Measurements from ENCODE around the gene MAMSTR. TPM values are rescaled to one million over a fixed set of nuclear protein-coding genes. Genes with fewer than 3 reads are reported as not detected.

The MAMSTR gene
- total RNA-seq, 2 experiments from 2014 or later, result 1.0 to 1.1 TPM

DNA sequence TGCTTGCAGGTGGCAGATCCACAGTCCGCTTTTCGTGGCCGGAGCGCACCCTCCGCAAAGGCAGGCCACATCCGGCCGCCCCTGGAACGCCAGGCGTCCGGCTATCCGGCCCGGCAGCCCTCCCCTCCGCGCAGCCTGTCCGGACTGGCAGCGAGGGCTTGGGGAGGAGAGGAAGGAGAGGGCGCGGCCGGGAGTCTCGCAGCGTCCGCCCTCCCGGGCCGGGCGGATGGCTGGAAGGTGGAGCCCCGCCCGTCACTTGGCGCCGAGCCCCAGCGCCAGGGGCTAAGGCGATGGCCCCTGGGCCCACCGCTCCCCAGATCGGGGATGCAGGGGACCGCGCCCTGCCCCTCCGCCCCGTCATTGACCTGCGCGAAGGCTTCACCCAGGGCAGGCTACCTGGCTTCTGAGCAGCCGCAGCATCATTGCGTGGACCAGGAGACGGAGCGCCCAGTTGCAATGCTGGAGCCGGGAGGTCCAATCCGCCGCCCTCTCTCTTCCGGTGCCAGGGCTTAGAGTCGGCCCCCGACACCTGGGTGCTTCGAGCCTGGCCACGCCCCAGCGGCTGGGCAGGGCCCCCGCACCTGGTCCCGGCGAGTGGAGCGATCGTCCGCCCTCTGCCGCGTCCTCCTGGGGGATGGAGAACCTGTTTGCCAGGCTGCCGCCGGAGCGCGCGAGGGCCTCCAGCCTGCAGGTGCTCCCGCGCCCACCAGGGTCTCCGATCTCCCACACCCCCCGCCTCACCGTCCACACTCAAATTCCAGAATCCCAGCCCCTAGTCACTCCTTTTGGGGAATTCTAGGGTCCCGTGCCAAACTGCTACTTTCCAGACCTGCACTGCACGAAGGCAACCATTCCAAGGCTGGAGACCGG is 33.2 kb upstream of the MAMSTR start, which contains the start of gene FUT1:
TSS of gene FUT1 (minus strand) at position 146 of the 870 bp plus-strand sequence. CDS start 1,360 bp downstream, outside the sequence.
- no peaks in the 10 kb centered on the region for H3K9me3 Mint-ChIP-seq (ENCODE audit: low read depth)
- H3K4me1 Mint-ChIP-seq, result peaks cover 14% of the 10 kb centered on the region
- H3K27me3 Mint-ChIP-seq, result peaks cover 36% of the 10 kb centered on the region
- ATAC-seq (peak; percentile 82), DNase-seq (peak; percentile 52)
- H3K36me3 Mint-ChIP-seq, result no peaks in the 10 kb centered on the region
- peak within 1 kb of the TSS; percentile 45 for H3K4me3 Mint-ChIP-seq
- CTCF ChIA-PET, result interaction anchor here (0.6 to 1.2 kb wide), 2 partner anchors 10 to 35 kb away, joined by 4 to 6 read pairs; no protein-coding TSS in a partner anchor
- H3K27ac Mint-ChIP-seq, result no peak within 1 kb of the TSS

DNA sequence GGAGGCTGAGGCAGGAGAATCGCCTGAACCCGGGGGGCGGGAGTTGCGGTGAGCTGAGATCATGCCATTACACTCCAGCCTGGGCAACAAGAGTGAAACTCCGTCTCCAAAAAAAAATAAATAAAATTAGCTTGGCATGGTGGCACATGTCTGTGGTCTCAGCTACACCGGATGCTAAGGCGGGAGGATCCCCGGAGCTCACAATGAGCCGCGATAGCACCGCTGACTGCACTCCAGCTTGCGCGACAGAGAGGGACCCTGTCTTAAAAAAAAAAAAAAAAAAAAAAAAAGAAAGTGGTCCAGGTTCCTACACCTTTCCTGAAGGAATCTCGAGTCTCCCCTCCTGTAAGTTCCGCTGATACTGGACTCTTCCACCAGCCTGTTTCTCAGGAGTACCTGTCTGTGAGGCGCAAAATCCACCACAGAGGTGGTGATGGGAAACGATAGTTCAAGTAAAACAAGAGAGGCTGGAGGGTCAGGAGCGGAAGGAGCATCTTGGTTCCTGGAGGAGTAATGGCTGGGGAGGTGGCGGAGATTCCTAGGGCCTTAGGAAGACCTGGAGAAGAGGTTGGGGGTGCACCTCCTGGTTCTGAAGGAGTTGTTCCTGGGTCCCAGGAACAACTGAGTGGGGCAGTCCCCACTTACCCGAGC is 32.4 kb upstream of the MAMSTR start:
- Mint-ChIP-seq H3K4me3 (peak overlapping the region; percentile 45), H3K27me3 (peaks cover 36% of the 10 kb centered on the region), H3K9me3 (ENCODE audit: low read depth) (no peaks in the 10 kb centered on the region), H3K36me3 (no peaks in the 10 kb centered on the region), H3K27ac (no peak overlapping the region), H3K4me1 (peaks cover 15% of the 10 kb centered on the region)
- peak; percentile 13 for ATAC-seq
- DNase-seq, result no peak
- CTCF ChIA-PET, result interaction anchor here (0.6 to 1.2 kb wide), 2 partner anchors 9 to 36 kb away, joined by 4 to 6 read pairs; no protein-coding TSS in a partner anchor

DNA sequence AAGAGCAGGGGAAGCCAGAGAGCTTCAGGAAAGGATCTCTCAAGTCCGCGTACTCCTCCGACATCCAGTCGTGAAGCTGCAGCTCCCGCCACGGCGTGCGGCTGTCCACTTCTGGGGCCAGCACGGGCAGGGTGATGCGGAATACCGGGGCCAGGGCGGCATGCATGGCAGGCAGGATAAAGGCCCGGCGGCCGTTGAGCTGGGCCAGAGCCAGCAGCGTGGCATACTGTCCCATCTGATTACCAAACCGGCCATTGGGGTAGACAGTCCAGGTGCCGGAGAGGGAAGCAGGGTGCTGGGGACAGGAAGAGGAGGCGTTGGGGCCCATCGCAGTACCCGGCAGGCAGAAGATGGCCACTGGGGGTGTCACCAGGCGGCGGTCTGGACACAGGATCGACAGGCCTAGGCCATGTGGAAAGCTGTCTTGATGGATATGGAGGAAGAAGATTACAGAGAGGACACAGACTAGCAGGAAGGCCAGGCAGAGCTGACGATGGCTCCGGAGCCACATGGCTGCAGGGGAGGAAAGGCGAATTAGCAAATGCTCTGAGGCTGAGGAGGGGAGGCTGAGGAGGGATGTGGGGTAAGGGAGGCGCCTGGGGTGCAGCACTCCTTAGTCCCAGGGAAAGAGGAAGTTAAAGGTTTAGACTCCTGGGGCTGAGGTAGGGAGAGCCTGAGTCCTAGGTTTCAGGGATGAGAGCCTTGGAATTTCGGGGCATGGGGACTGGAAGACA is 31.4 kb upstream of the MAMSTR start:
- H3K27me3 Mint-ChIP-seq, result peaks cover 40% of the 10 kb centered on the region
- H3K27ac Mint-ChIP-seq, result no peak overlapping the region
- no peak overlapping the region for H3K4me3 Mint-ChIP-seq
- no peaks in the 10 kb centered on the region for H3K9me3 Mint-ChIP-seq (ENCODE audit: low read depth)
- no peak for ATAC-seq
- H3K36me3 Mint-ChIP-seq, result no peaks in the 10 kb centered on the region
- peaks cover 18% of the 10 kb centered on the region for H3K4me1 Mint-ChIP-seq
- no peak for DNase-seq
- CTCF ChIA-PET, result interaction anchor here (1.2 kb wide), 1 partner anchor 37 kb away, joined by 4 read pairs; no protein-coding TSS in a partner anchor

DNA sequence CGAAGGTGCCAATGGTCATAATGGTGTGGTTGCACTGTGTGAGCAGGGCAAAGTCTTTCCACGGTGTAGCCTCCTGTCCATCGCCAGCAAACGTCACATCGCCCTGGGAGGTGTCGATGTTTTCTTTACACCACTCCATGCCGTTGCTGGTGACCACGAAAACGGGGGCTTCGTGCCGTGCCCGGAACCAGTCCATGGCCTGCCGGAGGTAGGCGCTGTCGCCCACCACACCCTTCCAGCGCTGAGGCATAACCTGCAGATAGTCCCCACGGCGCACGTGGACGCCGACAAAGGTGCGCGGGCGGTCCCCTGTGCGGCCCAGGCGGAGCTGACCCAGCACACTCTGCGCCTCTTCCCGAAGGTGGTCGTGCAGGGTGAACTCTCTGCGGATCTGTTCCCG is 30.8 kb upstream of the MAMSTR start:
- CTCF ChIA-PET, result no interaction called here
- peaks cover 18% of the 10 kb centered on the region for H3K4me1 Mint-ChIP-seq
- DNase-seq, result no peak
- no peaks in the 10 kb centered on the region for H3K36me3 Mint-ChIP-seq
- peaks cover 41% of the 10 kb centered on the region for H3K27me3 Mint-ChIP-seq
- ATAC-seq, result no peak
- no peak overlapping the region for H3K27ac Mint-ChIP-seq
- H3K9me3 Mint-ChIP-seq (ENCODE audit: low read depth), result no peaks in the 10 kb centered on the region
- no peak overlapping the region for H3K4me3 Mint-ChIP-seq

DNA sequence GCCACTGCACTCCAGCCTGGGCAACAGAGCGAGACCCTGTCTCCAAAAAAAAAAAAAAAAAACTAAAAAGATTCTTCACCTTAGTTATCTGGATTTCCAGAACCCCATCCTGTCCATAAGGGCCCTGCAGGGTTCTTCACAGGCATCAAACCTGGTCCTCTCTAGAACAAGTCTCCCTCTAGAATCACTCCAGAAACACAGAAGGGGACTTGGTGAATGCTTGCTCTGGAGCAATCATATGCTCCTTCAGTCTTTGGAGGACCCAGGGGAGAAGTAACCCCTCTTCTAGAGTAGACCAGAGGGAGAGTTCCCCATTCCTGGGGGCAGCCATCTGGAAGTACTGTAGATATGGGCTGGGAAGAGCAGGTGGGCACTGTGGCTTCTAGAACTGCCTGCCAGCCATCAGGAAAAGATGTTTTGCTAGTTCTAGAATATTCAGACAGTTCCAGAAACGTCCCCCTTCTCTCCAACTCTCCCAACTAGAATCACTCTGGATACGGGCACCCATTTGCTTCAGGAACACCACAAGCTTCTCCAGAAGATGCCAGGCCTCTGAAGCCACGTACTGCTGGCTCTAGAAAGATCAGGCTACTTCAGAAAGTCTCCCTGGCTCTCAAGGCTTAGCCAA is 30.2 kb upstream of the MAMSTR start:
- Mint-ChIP-seq H3K27ac (no peak overlapping the region), H3K36me3 (no peaks in the 10 kb centered on the region), H3K4me3 (no peak overlapping the region), H3K9me3 (ENCODE audit: low read depth) (no peaks in the 10 kb centered on the region), H3K4me1 (peaks cover 18% of the 10 kb centered on the region), H3K27me3 (peaks cover 38% of the 10 kb centered on the region)
- no peak for DNase-seq
- CTCF ChIA-PET, result interaction anchor here (1.6 kb wide), 1 partner anchor 11 kb away, joined by 6 read pairs; no protein-coding TSS in a partner anchor
- ATAC-seq, result no peak

DNA sequence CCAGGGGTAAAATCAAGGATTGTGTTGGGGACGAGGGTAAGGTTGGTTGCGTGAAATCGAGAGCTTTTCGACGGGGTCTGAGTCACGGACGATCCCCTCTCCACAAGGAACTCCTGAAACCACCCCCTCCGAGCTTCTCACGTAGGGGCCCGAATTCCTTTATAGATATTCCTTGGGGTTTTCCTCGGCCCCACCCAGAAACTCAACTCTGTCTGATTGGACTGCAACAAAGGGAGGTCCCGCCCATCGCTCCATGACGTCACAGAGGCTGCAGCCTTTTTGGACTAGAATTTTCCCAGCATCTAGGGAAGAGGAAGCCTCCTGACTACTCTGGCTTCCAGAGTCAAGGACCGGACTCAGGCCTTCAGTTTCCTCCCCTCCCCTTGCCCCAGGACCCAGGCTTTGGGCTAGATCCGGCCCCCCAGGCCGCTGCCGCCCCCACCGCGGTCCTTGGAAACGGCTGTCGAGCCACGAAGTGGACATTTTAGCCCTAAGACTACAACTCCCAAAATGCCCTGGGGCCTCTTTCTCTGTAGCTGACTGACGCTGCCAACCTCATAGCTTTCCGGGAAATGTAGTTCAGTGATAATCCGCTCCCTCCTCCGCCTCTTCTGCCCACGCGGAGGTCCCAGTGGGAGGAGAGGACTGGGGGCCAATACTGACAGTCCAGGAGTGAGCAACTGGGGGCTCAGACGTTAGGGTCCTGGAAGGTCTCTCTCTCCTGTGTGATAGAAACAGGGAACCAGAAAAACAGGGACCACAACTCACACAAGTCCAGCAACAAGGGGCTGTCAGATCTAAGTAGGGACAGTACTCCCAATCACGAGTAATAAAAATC is 27.4 kb upstream of the MAMSTR start, which contains the start of gene IZUMO1:
TSS of gene IZUMO1 (minus strand) at position 172 of the 838 bp plus-strand sequence. CDS start 1,050 bp downstream, outside the sequence.
- no peaks in the 10 kb centered on the region for H3K36me3 Mint-ChIP-seq
- peak within 1 kb of the TSS; percentile 22 for H3K4me3 Mint-ChIP-seq
- peak; percentile 79 for ATAC-seq
- H3K27ac Mint-ChIP-seq, result no peak within 1 kb of the TSS
- H3K4me1 Mint-ChIP-seq, result peaks cover 9% of the 10 kb centered on the region
- H3K9me3 Mint-ChIP-seq (ENCODE audit: low read depth), result no peaks in the 10 kb centered on the region
- peaks cover 19% of the 10 kb centered on the region for H3K27me3 Mint-ChIP-seq
- peak; percentile 72 for DNase-seq
- CTCF ChIA-PET, result interaction anchor here (1.0 to 1.2 kb wide), 3 partner anchors 8 to 96 kb away, joined by 3 to 6 read pairs (median 3); no protein-coding TSS in a partner anchor

DNA sequence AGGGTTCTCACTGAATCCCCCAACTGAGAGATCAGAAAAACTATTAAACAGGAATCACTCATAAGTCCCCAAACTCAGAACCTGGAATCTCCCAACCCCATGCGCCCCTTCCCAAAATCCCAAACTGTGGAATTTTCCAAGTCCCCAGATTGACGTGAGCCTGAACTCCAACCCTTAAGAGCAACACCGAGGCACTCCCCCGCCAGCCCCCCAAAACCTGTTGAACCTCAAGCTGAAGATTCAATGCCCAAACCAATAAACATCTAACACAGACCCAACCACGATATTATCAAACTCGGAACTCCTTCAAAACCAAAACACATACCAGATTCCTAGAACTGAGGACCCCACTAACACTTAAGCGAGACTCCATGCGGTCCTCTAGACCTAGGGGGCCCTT is 26.6 kb upstream of the MAMSTR start:
- peaks cover 19% of the 10 kb centered on the region for H3K27me3 Mint-ChIP-seq
- peaks cover 9% of the 10 kb centered on the region for H3K4me1 Mint-ChIP-seq
- no peak for ATAC-seq
- CTCF ChIA-PET, result no interaction called here
- no peak overlapping the region for H3K27ac Mint-ChIP-seq
- no peaks in the 10 kb centered on the region for H3K36me3 Mint-ChIP-seq
- no peak overlapping the region for H3K4me3 Mint-ChIP-seq
- no peaks in the 10 kb centered on the region for H3K9me3 Mint-ChIP-seq (ENCODE audit: low read depth)
- DNase-seq, result no peak

DNA sequence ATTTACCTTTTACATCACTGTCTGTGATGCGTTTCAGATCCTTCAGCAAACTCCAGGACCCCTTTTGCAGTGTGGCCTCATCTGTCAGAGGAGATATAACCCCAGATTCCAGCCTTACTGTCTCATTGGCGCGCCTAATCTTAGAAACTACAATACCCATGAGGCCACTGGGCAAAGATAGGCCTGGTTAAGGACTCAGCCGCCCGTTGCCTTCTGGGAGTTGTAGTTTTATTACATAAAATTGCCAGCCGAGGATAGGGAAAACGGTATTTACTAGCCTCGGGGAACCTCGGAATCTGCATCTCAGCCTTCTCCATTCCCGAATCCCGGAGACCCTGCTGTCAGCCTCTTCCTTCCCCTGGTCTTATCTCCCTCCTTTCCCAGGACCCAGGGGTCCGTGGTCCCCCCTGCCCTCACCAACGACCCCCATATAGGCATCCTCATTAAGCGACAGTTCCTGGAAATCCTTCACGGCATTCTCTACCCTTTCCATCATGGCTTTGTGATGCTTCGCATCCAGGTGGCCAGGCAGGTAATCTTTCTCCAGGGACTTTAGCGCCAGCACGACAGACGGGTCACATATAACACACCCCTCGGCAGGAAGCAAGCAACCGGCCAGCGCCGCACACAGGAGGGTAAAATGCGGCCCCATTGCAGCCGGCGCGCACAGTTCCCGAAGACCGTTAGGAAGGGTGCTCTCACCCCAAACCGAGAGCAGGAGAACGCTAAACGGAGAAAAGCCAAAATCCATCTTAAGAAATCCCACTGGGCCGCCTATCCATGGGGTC is 25.9 kb upstream of the MAMSTR start:
- DNase-seq (peak; percentile 73), ATAC-seq (peak; percentile 78)
- Mint-ChIP-seq H3K4me3 (no peak overlapping the region), H3K9me3 (ENCODE audit: low read depth) (no peaks in the 10 kb centered on the region), H3K36me3 (no peaks in the 10 kb centered on the region), H3K4me1 (peaks cover 8% of the 10 kb centered on the region), H3K27me3 (peaks cover 24% of the 10 kb centered on the region), H3K27ac (no peak overlapping the region)
- CTCF ChIA-PET, result interaction anchor here (1.3 kb wide), 1 partner anchor 91 kb away, joined by 6 read pairs; the partner anchor contains the start of gene HSD17B14

DNA sequence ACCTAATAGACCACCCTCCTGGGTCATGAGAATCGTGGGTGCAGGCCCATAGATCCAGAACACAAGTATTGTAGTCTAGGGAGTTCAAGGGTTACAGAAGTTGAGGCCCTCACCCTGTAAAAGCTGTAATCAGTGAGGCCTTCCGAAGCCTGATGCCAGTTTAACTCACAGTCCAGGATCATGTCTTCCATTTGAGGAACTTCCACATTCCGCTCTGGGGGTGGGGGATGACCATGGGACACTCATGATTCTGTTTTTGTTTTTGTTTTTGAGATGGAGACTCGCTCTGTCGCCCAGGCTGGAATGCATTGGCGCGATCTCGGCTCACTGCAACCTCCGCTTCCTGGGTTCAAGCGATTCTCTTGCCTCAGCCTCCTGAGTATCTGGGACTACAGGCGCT is 22.6 kb upstream of the MAMSTR start:
- no peak overlapping the region for H3K4me3 Mint-ChIP-seq
- peaks cover 17% of the 10 kb centered on the region for H3K4me1 Mint-ChIP-seq
- no peaks in the 10 kb centered on the region for H3K36me3 Mint-ChIP-seq
- no peak overlapping the region for H3K27ac Mint-ChIP-seq
- no peak for ATAC-seq
- CTCF ChIA-PET, result interaction anchor here (0.8 kb wide), 1 partner anchor 114 kb away, joined by 3 read pairs; no protein-coding TSS in a partner anchor
- H3K9me3 Mint-ChIP-seq (ENCODE audit: low read depth), result no peaks in the 10 kb centered on the region
- DNase-seq, result no peak
- peaks cover 27% of the 10 kb centered on the region for H3K27me3 Mint-ChIP-seq

DNA sequence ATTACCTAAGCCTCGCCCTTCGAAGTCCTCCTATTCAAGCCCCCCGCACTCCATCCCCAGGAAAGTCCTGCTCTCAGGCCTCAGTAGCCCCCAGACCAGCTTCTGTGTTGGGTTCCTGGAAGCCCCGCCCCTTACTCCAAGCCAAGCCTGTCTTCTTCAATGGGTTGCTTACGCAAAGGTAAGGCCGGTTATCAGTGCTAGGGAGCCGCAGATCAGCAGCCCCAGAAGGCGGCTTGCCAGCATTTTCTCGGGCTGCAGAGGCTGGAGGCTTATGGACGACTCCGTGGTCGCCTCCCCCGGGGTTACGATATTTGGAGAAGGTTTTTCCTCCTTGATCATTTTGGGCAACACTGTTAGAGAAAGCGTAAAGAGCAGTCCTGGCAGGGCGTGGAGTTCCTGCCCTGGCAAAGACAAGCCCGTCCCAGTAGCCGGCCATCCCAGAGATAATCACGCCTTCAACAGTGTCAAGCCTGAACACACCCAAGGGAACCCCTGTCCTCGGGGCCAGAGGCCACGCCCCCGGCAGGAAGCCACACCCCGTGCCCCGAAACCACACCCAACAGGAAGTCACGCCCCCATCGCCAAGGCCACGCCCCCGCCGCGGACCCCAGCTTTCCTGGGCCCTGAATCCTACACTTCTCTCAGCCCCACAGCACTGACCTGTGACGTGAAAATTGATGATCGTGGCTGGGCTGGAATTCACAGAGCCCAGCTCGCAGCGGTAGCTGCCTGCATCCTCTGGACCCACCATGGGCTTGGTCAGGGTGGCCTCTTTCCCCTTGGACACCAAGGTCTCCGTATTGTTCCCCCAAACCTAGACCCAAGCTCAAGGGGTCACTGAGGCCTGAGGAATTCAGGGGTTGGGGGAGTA is 21.8 kb upstream of the MAMSTR start:
- ATAC-seq (no peak), DNase-seq (peak; percentile 55)
- peaks cover 17% of the 10 kb centered on the region for H3K4me1 Mint-ChIP-seq
- no peaks in the 10 kb centered on the region for H3K9me3 Mint-ChIP-seq (ENCODE audit: low read depth)
- peaks cover 26% of the 10 kb centered on the region for H3K27me3 Mint-ChIP-seq
- CTCF ChIA-PET, result interaction anchor here (0.8 kb wide), 1 partner anchor 114 kb away, joined by 3 read pairs; no protein-coding TSS in a partner anchor
- H3K4me3 Mint-ChIP-seq, result no peak overlapping the region
- no peaks in the 10 kb centered on the region for H3K36me3 Mint-ChIP-seq
- no peak overlapping the region for H3K27ac Mint-ChIP-seq

Data from activated CD8-positive, alpha-beta memory T cell treated with anti-CD3 and anti-CD28 coated beads, Interleukin-2, amount 10 ng/mL, durations not matched to agents 7 days and 5 days (primary cell).